ENCODE data around the gene LBHD2. TPM values are rescaled to one million over a fixed set of nuclear protein-coding genes. Genes with fewer than 3 reads are reported as not detected.

LBHD2 gene
- total and polyA plus RNA-seq, 2 of the 8 experiments (the other 6 are each of a cell fraction or from before 2014, with no cell fraction given) = not detected

DNA sequence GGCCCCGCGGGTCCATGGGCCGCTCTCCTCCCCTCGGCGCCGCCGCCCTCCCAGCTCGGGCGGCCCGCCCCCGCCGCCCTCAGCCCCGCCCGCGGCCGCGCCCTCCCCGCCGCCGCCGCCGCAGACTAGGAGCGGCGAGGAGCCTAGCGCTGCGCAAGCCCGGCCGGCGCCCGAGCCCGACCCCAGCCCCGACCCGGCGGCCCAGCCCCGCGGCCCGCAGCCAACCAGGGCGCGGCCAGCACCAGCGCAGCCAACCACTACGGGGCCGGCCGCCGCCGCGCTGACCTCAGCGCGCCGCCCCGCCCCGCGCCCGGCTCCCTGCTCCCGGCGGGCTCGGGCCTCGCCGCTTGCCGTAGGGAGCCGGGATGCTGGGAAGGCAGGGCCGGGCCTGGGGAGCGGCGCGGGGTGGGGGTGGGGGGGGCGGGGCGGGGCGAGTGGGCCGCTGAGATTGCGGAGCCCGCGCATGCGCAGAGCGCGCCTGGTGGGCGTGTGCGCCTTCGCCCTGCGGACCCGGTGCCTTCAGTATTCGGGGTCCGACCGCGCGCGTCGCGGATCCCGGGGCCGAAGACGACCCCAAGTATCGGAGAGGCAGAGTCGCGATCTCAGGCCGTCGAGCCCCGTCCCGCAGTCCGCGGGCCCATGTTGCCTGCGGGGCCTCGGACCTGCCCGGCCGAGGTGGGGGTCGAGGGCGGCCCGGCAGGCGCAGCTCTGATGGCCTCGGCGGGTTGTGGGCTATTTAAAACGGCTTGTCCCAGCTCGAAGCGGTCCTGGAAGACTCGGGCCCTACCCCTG, 26.4 kb upstream of the LBHD2 start, which contains the start of gene CDC42BPB (continued):
- TF ChIP-seq, protein P1, sequence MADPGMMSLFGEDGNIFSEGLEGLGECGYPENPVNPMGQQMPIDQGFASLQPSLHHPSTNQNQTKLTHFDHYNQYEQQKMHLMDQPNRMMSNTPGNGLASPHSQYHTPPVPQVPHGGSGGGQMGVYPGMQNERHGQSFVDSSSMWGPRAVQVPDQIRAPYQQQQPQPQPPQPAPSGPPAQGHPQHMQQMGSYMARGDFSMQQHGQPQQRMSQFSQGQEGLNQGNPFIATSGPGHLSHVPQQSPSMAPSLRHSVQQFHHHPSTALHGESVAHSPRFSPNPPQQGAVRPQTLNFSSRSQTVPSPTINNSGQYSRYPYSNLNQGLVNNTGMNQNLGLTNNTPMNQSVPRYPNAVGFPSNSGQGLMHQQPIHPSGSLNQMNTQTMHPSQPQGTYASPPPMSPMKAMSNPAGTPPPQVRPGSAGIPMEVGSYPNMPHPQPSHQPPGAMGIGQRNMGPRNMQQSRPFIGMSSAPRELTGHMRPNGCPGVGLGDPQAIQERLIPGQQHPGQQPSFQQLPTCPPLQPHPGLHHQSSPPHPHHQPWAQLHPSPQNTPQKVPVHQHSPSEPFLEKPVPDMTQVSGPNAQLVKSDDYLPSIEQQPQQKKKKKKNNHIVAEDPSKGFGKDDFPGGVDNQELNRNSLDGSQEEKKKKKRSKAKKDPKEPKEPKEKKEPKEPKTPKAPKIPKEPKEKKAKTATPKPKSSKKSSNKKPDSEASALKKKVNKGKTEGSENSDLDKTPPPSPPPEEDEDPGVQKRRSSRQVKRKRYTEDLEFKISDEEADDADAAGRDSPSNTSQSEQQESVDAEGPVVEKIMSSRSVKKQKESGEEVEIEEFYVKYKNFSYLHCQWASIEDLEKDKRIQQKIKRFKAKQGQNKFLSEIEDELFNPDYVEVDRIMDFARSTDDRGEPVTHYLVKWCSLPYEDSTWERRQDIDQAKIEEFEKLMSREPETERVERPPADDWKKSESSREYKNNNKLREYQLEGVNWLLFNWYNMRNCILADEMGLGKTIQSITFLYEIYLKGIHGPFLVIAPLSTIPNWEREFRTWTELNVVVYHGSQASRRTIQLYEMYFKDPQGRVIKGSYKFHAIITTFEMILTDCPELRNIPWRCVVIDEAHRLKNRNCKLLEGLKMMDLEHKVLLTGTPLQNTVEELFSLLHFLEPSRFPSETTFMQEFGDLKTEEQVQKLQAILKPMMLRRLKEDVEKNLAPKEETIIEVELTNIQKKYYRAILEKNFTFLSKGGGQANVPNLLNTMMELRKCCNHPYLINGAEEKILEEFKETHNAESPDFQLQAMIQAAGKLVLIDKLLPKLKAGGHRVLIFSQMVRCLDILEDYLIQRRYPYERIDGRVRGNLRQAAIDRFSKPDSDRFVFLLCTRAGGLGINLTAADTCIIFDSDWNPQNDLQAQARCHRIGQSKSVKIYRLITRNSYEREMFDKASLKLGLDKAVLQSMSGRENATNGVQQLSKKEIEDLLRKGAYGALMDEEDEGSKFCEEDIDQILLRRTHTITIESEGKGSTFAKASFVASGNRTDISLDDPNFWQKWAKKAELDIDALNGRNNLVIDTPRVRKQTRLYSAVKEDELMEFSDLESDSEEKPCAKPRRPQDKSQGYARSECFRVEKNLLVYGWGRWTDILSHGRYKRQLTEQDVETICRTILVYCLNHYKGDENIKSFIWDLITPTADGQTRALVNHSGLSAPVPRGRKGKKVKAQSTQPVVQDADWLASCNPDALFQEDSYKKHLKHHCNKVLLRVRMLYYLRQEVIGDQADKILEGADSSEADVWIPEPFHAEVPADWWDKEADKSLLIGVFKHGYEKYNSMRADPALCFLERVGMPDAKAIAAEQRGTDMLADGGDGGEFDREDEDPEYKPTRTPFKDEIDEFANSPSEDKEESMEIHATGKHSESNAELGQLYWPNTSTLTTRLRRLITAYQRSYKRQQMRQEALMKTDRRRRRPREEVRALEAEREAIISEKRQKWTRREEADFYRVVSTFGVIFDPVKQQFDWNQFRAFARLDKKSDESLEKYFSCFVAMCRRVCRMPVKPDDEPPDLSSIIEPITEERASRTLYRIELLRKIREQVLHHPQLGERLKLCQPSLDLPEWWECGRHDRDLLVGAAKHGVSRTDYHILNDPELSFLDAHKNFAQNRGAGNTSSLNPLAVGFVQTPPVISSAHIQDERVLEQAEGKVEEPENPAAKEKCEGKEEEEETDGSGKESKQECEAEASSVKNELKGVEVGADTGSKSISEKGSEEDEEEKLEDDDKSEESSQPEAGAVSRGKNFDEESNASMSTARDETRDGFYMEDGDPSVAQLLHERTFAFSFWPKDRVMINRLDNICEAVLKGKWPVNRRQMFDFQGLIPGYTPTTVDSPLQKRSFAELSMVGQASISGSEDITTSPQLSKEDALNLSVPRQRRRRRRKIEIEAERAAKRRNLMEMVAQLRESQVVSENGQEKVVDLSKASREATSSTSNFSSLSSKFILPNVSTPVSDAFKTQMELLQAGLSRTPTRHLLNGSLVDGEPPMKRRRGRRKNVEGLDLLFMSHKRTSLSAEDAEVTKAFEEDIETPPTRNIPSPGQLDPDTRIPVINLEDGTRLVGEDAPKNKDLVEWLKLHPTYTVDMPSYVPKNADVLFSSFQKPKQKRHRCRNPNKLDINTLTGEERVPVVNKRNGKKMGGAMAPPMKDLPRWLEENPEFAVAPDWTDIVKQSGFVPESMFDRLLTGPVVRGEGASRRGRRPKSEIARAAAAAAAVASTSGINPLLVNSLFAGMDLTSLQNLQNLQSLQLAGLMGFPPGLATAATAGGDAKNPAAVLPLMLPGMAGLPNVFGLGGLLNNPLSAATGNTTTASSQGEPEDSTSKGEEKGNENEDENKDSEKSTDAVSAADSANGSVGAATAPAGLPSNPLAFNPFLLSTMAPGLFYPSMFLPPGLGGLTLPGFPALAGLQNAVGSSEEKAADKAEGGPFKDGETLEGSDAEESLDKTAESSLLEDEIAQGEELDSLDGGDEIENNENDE (IDR thresholded peaks at IDR 0.05; ENCODE audit: insufficient replicate concordance, low read length) = no peak
- TF ChIP-seq YY1 (IDR thresholded peaks at IDR 0.05; ENCODE audit: low read depth, low read length) (no peak), RNF2 (IDR thresholded peaks at IDR 0.05; ENCODE audit: borderline replicate concordance, low read depth, low read length, missing control alignments, poor library complexity, severe bottlenecking) (no peak), SP2 (IDR thresholded peaks at IDR 0.05; ENCODE audit: low read length) (no peak), SP1 (IDR thresholded peaks at IDR 0.05; ENCODE audit: low read depth, low read length) (no peak), CBX5 (IDR thresholded peaks at IDR 0.05; ENCODE audit: low read depth, low read length) (no peak), FOSL1 (IDR thresholded peaks at IDR 0.05; ENCODE audit: insufficient read depth, low read depth, low read length) (no peak)
- TF ChIP-seq, protein P2, sequence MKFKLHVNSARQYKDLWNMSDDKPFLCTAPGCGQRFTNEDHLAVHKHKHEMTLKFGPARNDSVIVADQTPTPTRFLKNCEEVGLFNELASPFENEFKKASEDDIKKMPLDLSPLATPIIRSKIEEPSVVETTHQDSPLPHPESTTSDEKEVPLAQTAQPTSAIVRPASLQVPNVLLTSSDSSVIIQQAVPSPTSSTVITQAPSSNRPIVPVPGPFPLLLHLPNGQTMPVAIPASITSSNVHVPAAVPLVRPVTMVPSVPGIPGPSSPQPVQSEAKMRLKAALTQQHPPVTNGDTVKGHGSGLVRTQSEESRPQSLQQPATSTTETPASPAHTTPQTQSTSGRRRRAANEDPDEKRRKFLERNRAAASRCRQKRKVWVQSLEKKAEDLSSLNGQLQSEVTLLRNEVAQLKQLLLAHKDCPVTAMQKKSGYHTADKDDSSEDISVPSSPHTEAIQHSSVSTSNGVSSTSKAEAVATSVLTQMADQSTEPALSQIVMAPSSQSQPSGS (IDR thresholded peaks at IDR 0.05; ENCODE audit: low read length) = no peak
